Measurements from ENCODE around the gene NSMCE1.

The NSMCE1 gene

GRCh38 chr16:27242398-27242797 is 26.2 kb downstream of the NSMCE1 start:
- DNase-seq, result no peak

- DNase-seq, result no peak
Observed at GRCh38 chr16:27241658-27242057, 26.9 kb downstream of the NSMCE1 start.

GRCh38 chr16:27240948-27241531 is 27.5 kb downstream of the NSMCE1 start:
- no peak for DNase-seq

DNA sequence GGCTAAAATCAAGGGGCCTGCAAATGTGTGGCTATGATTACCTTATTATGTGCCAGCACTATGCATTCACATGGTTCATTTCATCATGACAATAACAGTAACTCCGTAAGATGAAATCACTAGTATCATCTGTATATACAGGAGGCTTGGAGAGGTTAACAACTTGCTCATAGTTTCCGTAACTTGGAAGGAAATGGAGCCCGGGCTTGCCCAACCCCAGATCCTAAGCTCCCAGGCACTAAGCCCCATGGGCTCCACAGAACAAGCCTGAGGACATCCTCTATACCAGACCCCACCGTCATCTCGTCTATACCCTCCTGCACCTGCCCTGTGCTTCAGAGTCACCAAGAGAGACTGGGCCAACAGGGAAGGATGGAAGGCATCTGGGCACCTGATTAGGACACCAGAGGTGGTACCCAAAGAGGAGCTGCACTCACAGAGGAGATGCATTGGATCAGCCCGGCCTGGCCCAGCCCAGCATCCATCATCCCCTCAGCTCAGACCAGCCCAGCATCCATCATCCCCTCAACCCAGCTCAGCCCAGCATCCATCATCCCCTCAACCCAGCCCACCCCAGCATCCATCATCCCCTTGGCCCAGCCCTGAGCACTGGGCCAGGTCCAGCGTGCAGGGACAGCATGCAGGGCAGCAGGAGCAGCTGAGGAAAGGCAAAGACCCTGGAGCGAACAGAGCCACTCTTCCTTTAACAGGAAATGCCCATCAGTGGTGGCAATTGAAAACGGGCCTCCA is 28.5 kb downstream of the NSMCE1 start:
- DNase-seq, result no peak

DNA sequence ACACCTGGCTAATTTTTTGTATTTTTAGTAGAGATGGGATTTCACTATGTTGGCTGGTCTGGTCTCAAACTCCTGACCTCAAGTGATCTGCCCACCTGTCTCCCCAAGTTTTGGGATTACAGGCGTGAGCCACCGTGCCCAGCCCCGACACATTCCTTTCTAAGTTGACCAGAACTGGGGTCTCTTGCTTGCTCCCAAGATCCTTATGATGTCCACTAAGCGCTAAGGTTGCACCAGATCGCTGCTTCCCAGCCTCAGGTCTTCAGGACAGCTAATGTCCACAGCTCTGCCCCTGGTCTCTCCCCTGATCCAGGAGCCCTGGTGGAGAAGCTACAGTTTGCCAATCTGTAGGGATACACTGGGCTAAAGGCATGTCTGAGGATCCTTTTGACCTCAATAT is 29.5 kb downstream of the NSMCE1 start:
- DNase-seq, result no peak

GRCh38 chr16:27238591-27238990 is 30.0 kb downstream of the NSMCE1 start:
- DNase-seq, result peak; percentile 13

DNA sequence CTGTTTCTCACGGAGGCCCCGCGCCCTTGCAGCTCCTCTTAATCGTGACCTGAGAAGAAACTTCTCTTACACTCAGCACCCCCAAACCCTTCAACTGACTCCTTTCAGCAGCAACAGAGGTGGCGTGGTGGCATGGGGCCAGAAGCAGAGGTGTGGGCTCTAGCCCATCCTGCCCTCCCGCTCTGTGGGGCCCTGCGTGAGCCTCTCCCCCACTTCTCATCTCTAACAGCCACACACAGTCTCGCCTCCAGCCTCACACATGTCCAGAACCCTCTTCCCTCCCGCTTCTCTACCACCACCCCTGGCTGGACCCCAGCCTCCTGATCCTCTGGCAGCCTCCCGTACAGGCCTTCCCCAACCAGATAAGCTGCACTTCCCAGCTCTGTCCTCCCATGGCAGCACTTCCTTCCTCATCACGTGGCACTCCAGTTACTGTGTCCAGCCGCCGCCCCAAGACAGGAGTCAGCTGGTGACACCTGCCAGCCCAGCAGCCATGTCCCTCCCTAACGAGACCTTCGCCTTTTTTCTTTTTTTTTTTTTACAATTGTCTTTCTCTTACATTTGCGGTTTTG is 30.5 kb downstream of the NSMCE1 start:
- DNase-seq, result peak; percentile 24

- no peak for DNase-seq
Observed at GRCh38 chr16:27237219-27238015, 31.2 kb downstream of the NSMCE1 start.

DNA sequence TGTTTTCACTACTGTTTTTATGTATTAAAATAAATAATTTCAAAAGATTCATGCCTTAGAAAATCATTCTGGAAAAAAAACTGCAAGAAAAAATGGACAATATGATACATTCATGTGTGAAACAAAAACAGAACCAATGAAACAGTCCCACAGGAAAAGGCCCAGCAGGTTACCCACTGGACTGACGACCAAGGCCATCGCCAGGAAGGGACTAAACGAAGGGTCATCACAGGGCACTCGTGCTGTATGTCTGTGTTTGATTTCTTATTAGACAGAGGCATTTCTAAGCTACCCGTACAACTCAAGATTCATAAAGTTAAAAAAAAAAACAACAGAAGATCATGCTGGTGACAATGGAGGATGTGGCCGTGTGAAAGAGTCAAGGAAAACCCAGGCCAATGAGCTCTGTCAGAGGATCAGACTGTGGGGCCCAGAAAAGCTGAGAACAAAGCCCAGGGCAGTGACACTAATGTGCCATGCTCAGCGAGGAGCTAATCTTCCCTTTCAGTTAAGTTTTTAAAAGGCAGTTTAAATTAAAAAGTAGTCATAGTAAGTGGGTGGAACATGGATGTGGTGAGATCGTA is 31.8 kb downstream of the NSMCE1 start:
- no peak for DNase-seq

GRCh38 chr16:27235938-27236245 is 32.7 kb downstream of the NSMCE1 start:
- DNase-seq, result no peak

DNA sequence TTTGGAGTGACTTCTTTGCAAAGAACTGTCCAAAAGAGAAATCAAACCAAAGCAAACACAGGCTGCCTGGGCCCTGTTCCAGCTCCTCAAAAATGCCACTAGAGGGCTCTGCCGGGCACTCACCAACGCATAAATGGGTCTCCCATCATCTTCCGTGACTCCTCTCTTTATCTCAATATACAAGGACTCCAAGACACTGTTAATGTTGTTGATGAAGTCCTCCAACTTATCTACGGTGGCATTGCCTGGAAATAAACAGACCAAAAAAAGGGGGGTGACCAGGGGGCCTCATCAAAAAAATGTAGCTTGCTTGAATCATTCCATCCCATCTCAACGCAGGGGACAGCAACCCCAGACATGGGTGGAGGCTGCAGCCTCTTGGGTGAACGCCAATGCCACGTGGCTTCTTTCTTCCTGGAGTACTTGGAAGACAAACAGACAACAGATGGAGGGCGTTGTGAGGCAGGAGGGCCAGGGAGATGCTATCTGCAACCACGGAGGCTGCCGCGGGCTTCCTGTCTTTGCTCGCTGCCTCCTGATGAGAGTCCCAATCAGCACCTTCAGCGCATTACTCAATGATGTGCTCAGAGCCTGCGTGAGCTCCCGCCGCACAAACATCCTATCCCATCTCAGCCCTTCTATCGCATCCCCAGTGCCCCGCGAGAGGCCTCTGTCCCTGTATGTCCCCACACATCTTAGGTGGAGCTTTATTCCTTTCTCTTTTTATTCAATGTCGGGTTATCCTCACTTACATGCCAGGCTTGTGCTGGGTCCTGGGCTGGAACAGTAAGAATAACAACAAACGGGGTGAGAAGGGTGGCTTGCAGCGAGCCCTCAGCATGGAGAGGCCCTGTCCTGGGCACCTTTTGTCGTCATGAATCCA is 33.3 kb downstream of the NSMCE1 start:
- DNase-seq, result peak; percentile 76

DNA sequence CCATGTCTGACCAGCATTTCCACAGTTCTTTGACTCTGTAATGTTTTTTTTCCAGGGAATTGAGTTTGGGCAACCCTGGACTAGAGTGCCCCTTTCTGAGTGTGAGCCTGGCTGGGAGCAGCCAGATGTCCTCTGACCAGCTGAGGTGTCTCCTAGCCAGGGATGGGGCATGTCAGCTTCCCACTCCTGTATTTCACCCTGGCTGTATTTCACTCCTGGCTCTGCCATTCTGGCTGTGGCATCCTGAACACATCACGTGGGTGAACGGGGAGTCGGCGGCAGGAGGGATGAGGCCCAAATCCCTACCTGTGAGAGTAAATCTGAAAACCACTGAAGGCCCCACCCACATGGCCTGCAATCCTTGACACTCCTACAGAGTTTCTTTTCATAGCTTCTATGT is 34.0 kb downstream of the NSMCE1 start:
- DNase-seq, result no peak

- no peak for DNase-seq
Observed at GRCh38 chr16:27234171-27234570, 34.4 kb downstream of the NSMCE1 start.

- no peak for DNase-seq
Observed at GRCh38 chr16:27233731-27234130, 34.8 kb downstream of the NSMCE1 start.

DNA sequence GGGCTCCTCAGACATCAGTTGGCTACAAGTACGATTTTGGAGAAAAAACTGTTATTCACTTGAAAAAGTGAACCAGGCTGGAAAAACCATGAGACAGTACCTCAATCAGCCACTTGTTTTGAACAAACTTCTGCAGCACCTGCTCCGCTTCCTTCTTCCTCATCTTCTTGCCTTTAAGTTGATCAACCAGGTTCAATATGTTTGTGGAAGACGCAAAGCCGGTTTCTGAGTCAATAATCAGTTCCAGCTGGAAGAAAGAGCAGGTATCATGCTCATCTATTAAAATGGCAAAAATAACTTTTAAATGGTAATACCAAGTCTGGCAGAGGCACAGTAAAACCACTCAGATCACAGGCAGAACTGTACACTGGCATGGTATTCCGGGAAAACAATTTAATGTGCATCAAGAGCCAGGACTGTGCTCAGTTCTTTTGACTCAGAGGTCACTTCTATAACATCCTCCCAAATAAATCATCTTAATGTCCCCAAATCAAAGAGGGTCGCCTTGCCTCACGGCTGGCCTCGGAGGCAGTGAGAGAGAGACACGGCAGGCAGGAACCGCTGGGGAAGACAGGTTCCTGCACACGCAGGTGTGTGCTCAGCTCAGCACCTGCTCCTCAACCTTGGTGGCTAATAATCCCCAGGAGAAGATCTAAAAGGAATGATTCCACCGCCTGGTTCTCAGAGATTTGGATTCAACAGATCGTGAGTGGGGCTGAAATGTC is 35.5 kb downstream of the NSMCE1 start:
- DNase-seq, result no peak

- DNase-seq, result no peak
Observed at GRCh38 chr16:27232061-27232900, 36.3 kb downstream of the NSMCE1 start.

- DNase-seq, result no peak
Observed at GRCh38 chr16:27231692-27232060, 36.9 kb downstream of the NSMCE1 start.

GRCh38 chr16:27230562-27231001 is 38.0 kb downstream of the NSMCE1 start:
- no peak for DNase-seq

DNA sequence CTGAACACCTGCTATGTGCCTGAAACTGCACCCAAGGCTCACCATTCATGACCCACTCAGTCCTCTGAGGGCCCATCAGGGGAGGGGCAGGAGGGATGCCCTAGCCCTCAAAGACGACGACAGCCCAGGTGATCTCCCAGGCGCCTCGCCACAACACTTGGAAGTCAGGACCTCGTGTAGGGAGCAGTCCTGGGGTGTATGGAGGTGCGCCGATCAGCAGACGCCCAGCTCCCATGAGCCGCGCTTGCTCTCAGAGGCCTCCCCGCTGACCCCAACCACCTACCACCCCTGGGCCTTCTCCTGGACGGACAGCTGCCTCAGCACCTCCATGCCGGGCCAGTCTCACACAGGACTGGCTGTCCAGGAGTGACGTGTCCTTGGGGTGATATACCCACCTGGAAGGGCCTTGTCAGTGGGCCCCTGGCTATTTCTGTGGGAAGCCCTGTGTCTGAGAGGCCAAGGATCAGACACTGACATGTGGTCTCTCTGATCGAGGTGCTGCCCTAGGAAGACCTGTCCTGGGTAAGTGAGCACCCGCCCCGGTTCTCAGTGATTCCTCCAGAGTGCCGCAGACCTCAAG is 38.6 kb downstream of the NSMCE1 start:
- DNase-seq, result no peak

All from NCI-H2029 (cell line).